MCF 10A (cell line): ENCODE data around the gene SLC35A2. TPM values are rescaled to one million over a fixed set of nuclear protein-coding genes. Genes with fewer than 3 reads are reported as not detected.

Source experiments
- BruUV-seq: library from RNA; stranded (reverse); fragments of 400-500 nt; replicated peaks from 2 replicates; lab custom pipeline; 2021; lab: Mats Ljungman, UMichigan
- CTCF ChIA-PET: fragments of 300-600 bp; sonication (Branson Sonifier 250); formaldehyde crosslinking; extraction: SDS; loops from one replicate; lab custom pipeline; 2021; ENCODE audit warnings: antibody characterized with exemption, inconsistent platforms; lab: Yijun Ruan, JAX
- POLR2A ChIA-PET: fragments of 300-600, 350-650 bp; sonication (Branson Sonifier 250); formaldehyde crosslinking; extraction: SDS; loops from one replicate; lab custom pipeline; 2020; ENCODE audit warnings: antibody characterized with exemption, inconsistent platforms; lab: Yijun Ruan, JAX
- DNase-seq: peaks from one replicate; pipeline ENCODE4 v3.0.0-alpha.2; 2018; ENCODE audit not compliant: unreplicated experiment
- H3K27ac Mint-ChIP-seq: one replicate; pipeline ENCODE4 v1.8.0; 2022; ENCODE audit warnings: mild to moderate bottlenecking, low read depth, mixed read lengths; ENCODE audit not compliant: unreplicated experiment
- H3K27me3 Mint-ChIP-seq: one replicate; pipeline ENCODE4 v1.8.0; 2022; ENCODE audit warnings: mixed read lengths; ENCODE audit not compliant: insufficient read depth, unreplicated experiment
- H3K36me3 Mint-ChIP-seq: one replicate; pipeline ENCODE4 v1.8.0; 2022; ENCODE audit warnings: mild to moderate bottlenecking, moderate library complexity, mixed read lengths; ENCODE audit not compliant: insufficient read depth, unreplicated experiment
- H3K4me1 Mint-ChIP-seq: one replicate; pipeline ENCODE4 v1.8.0; 2022; ENCODE audit warnings: mixed read lengths; ENCODE audit not compliant: insufficient read depth, unreplicated experiment
- H3K4me3 Mint-ChIP-seq: one replicate; pipeline ENCODE4 v1.8.0; 2022; ENCODE audit warnings: mild to moderate bottlenecking, moderate library complexity, mixed read lengths; ENCODE audit not compliant: unreplicated experiment
- H3K9me3 Mint-ChIP-seq: one replicate; pipeline ENCODE4 v1.8.0; 2022; ENCODE audit warnings: mixed read lengths; ENCODE audit not compliant: unreplicated experiment
- CTCF ChIP-seq: fragments of 200-600 bp; IDR thresholded peaks from one replicate; pipeline ENCODE4 v1.8.0; 2022; ENCODE audit warnings: antibody characterized with exemption, mild to moderate bottlenecking; ENCODE audit not compliant: unreplicated experiment
- intact Hi-C: fragments of 100-400 bp; cut with micrococcal nuclease; formaldehyde crosslinking; loops from 2 replicates; pipeline ENCODE4 v1.14.1; 2022
- total RNA-seq: library from RNA; stranded (reverse); gene quantifications from 2 replicates; pipeline ENCODE4 v1.2.3, GENCODE V29; 2022

Gene SLC35A2
- total RNA-seq, 1 experiment from 2014 or later, result 43.5 TPM

- TF ChIP-seq CTCF, result no peak
- no peak for DNase-seq
- BruUV-seq, result no TSS peak
- POLR2A ChIA-PET, result no interaction called here
- Mint-ChIP-seq H3K4me3 (no peak overlapping the region), H3K27me3 (no peaks in the 10 kb centered on the region), H3K27ac (no peak overlapping the region), H3K9me3 (no peaks in the 10 kb centered on the region), H3K4me1 (no peaks in the 10 kb centered on the region), H3K36me3 (peaks cover 54% of the 10 kb centered on the region)
- intact Hi-C loops, result no loop called here
- CTCF ChIA-PET, result interaction anchor here (1.6 kb wide), 1 partner anchor 18 kb away, joined by 5 read pairs; no protein-coding TSS in a partner anchor
Observed at GRCh38 chrX:48927736-48928382, 16.4 kb upstream of the SLC35A2 start.

DNA sequence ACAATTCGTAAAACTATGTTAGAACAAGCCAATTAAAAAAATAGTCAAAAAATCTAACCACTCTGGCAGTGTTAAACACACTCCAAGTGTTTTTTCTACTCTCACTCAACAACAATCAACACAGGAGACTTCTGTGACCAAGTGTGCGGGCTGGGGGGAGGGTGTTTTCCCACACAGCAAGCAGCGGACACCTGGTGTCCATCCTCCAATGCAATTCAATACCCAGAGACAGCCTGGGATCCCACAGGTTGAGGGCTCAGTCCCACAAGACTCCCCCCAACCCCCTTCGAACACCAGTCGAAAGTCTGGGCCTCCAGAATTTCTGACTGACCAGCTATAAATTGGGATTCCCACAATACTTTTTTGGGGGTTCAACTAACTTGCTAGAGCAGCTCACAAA lies 15.7 kb upstream of the SLC35A2 start:
- H3K27me3 Mint-ChIP-seq, result no peaks in the 10 kb centered on the region
- no peaks in the 10 kb centered on the region for H3K4me1 Mint-ChIP-seq
- intact Hi-C loops, result no loop called here
- H3K4me3 Mint-ChIP-seq, result no peak overlapping the region
- no peaks in the 10 kb centered on the region for H3K9me3 Mint-ChIP-seq
- TF ChIP-seq CTCF, result no peak
- CTCF ChIA-PET, result interaction anchor here (0.6 to 1.6 kb wide), 2 partner anchors 9 to 19 kb away, joined by 4 to 5 read pairs; no protein-coding TSS in a partner anchor
- no peak overlapping the region for H3K27ac Mint-ChIP-seq
- BruUV-seq, result no TSS peak
- H3K36me3 Mint-ChIP-seq, result peaks cover 50% of the 10 kb centered on the region
- POLR2A ChIA-PET, result no interaction called here
- DNase-seq, result no peak

DNA sequence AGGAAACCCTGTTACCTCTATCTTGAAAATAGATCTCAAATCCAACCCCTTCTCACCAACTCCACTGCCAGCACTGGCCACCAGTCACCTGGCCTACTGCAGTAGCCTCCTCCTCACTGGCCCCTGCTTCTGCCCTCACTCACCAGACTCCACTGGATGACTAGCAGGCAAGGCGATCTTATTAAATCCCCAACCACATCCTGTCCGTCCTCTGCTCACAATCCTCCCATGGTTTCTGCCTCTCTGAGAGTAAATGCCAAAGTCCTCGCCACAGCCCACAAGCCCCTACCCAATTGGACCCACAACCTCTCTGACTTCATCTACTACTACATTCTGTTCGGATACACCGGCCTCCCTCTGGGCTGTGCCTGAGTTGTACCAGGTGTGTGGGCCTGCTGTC lies 12.8 kb upstream of the SLC35A2 start:
- Mint-ChIP-seq H3K27me3 (no peaks in the 10 kb centered on the region), H3K4me1 (peaks cover 10% of the 10 kb centered on the region), H3K27ac (no peak overlapping the region), H3K9me3 (no peaks in the 10 kb centered on the region), H3K4me3 (no peak overlapping the region), H3K36me3 (peaks cover 33% of the 10 kb centered on the region)
- CTCF ChIA-PET, result interaction anchor here (0.5 to 0.6 kb wide), 3 partner anchors 22 to 914 kb away, joined by 3 read pairs; no protein-coding TSS in a partner anchor
- POLR2A ChIA-PET, result no interaction called here
- no TSS peak for BruUV-seq
- TF ChIP-seq CTCF, result no peak
- intact Hi-C loops, result no loop called here
- DNase-seq, result no peak

DNA sequence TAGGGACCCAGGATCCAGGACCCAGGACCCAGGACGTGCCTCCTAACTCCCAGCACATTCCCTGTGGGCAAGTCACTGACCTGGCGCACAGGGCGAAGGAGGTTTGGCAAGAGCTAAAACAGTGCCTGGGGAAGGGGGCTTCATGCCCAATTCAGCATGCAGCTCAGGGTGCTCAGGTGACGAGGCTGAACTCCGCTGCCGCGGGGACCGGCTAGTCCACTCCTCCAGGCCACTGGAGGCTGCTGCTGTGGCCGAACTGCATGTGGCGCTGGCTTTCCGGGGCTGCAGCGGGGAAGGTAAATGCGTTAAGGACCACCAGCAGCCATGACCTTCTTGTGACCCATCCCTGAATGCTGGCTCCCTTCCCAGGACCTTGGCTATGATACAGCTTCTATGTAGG lies 12.3 kb upstream of the SLC35A2 start:
- no peak for TF ChIP-seq CTCF
- peaks cover 33% of the 10 kb centered on the region for H3K36me3 Mint-ChIP-seq
- intact Hi-C loops, result no loop called here
- no peak overlapping the region for H3K4me3 Mint-ChIP-seq
- H3K27me3 Mint-ChIP-seq, result no peaks in the 10 kb centered on the region
- ChIA-PET POLR2A (no interaction called here), CTCF (interaction anchor here (0.6 to 0.7 kb wide), 2 partner anchors 30 to 915 kb away, joined by 3 read pairs; no protein-coding TSS in a partner anchor)
- peaks cover 10% of the 10 kb centered on the region for H3K4me1 Mint-ChIP-seq
- H3K9me3 Mint-ChIP-seq, result no peaks in the 10 kb centered on the region
- DNase-seq, result no peak
- BruUV-seq, result no TSS peak
- H3K27ac Mint-ChIP-seq, result no peak overlapping the region
